Neural progenitor cell (in vitro differentiated cells): ENCODE measurements around the gene STPG4.

Source experiments
- EZH2 ChIP-seq: fragments of 200-600 bp; sonication (generic); IDR thresholded peaks from 2 replicates; pipeline ENCODE4 v1.6.1; 2017; ENCODE audit warnings: antibody characterized with exemption, mild to moderate bottlenecking, moderate library complexity
- EZH2phosphoT487 ChIP-seq: fragments of 200-600 bp; sonication (generic); IDR thresholded peaks from 2 replicates; pipeline ENCODE4 v1.6.1; 2017; ENCODE audit warnings: antibody characterized with exemption
- TF ChIP-seq, protein P1 (sequence below): fragments of 200-600 bp; sonication (generic); IDR thresholded peaks from 2 replicates; pipeline ENCODE4 v1.5.1; 2017; ENCODE audit warnings: antibody characterized with exemption, mild to moderate bottlenecking

DNA sequence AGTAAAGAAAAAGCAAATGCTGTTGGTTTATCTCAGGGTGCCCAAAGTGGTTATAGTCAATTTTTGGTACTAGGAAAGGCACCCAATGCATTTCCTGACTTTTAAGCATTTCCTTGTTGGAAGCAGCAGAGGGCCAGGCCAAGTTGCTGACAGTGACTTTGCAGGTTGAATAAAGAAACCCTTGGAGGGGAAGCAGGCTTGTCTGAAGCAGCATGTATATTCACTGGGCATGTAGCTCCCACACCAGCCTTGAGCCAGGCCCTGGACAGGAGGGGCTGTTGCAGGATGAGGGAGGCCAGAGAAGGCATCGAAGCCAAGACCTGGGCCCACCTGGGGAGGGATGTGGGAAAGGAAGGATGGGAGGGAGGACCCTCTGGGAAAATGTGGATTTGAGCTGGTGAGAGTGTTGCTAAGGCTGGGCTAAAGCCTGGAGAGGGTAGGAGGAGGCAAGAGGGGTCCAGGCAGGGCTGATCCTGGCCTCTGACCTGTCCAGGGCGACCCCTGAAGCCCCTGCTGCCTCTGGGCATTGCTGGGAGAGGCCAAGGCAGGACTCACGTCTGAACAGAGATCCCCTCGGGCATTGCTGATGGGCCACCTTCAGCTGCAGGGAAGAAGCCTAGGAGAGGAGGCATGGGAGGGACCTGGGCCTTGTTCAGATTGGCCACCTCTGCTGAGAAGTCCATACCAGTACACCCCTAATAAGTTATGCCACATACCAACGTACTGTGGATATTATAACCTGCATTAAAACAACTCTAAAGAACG, 79.6 kb downstream of the STPG4 start:
- TF ChIP-seq, protein P1, sequence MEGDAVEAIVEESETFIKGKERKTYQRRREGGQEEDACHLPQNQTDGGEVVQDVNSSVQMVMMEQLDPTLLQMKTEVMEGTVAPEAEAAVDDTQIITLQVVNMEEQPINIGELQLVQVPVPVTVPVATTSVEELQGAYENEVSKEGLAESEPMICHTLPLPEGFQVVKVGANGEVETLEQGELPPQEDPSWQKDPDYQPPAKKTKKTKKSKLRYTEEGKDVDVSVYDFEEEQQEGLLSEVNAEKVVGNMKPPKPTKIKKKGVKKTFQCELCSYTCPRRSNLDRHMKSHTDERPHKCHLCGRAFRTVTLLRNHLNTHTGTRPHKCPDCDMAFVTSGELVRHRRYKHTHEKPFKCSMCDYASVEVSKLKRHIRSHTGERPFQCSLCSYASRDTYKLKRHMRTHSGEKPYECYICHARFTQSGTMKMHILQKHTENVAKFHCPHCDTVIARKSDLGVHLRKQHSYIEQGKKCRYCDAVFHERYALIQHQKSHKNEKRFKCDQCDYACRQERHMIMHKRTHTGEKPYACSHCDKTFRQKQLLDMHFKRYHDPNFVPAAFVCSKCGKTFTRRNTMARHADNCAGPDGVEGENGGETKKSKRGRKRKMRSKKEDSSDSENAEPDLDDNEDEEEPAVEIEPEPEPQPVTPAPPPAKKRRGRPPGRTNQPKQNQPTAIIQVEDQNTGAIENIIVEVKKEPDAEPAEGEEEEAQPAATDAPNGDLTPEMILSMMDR, result no peak
- TF ChIP-seq EZH2 (no peak), EZH2phosphoT487 (no peak)
